Measurements from ENCODE around the gene RIT2. TPM values are rescaled to one million over a fixed set of nuclear protein-coding genes. Genes with fewer than 3 reads are reported as not detected.
"Not testable (repeated sequence)": the region's sequence is repeated elsewhere in the genome, so short reads cannot be mapped to it uniquely, and the experiment has no call there.

RIT2 gene
- total RNA-seq, 1 donor from 2014 or later: not detected

GRCh38 chr18:42798606-42799170 lies 316.8 kb downstream of the RIT2 start:
- intact Hi-C loops (cut with micrococcal nuclease): no loop called here
- DNase-seq (no peak), ATAC-seq (no peak)

GRCh38 chr18:42795213-42795789 lies 320.2 kb downstream of the RIT2 start:
- ATAC-seq; intact Hi-C loops (cut with micrococcal nuclease); DNase-seq: not testable (repeated sequence)

DNA sequence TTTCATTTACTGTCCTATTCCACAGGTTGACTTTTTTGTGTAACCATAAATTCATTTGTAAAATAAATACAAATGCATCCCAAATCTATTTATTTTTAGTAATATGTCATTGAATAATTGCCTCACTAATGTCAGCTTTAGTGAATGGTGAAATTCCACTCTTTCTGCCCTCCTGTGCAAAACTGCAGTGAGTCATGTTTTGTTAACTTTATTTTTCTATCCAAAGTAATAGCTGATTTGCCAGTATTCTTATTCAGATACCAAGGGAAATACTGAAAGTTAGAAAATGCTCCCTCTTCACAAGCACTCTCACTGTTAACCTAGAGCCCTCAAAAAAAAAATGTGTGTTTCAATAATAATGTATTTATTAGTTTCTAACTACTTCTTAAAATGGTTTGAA lies 322.8 kb downstream of the RIT2 start:
- no peak for DNase-seq
- intact Hi-C loops (cut with micrococcal nuclease): no loop called here

GRCh38 chr18:42784632-42785031 lies 330.9 kb downstream of the RIT2 start:
- DNase-seq: no peak
- intact Hi-C loops (cut with micrococcal nuclease): no loop called here

More for the DNA sequence above, 322.8 kb downstream of the RIT2 start:
- ATAC-seq: no peak

GRCh38 chr18:42782929-42783328 lies 332.6 kb downstream of the RIT2 start:
- intact Hi-C loops (cut with micrococcal nuclease): no loop called here
- no peak for DNase-seq
- no peak for ATAC-seq

More at GRCh38 chr18:42784632-42785031, 330.9 kb downstream of the RIT2 start:
- no peak for ATAC-seq

DNA sequence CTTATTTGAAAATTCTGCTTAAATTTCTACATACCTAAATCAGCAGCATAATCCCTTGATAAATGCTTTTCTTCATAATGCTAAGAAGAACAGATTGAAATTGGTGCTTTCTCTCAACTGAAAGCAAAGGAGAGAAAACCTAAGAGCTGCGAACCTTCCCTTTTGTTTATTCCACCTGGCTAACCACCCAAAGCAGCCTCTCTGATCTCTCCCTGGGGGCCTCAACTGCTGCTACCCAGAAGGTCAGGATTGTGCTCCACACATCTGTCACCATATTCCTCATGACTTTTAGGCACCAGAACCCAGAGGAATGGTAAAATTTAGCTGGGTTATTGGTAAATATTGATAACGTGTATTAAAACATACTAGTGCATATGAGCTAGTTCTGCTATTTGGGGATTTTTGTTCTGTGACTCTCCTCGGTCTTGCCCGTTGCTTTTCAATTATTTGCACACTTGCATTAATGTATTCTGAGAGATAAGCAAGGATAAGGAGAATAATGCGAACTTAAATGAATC lies 334.1 kb downstream of the RIT2 start:
- DNase-seq (no peak), ATAC-seq (no peak)
- intact Hi-C loops (cut with micrococcal nuclease): no loop called here

DNA sequence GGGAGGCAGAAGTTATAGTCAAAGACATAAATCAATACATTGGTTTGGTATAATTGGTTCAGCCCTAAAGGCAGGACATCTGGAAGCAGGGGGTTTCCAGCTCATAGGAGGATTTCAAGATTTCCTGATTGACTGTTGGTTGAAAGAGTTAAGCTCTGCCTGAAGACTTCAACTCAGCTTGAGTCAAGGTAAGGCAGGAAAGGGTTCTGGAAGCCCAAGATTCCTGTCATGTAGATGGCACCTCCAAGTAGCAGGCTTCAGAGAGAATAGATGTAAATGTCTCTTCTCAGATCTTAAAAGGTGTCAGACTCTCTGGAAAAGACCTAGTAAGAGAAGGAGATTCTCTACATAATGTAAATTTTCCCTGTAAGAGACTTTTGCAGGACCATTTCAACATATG lies 335.3 kb downstream of the RIT2 start:
- no peak for ATAC-seq
- intact Hi-C loops (cut with micrococcal nuclease): no loop called here
- no peak for DNase-seq

GRCh38 chr18:42778445-42779042 lies 336.9 kb downstream of the RIT2 start:
- no peak for ATAC-seq
- no peak for DNase-seq
- intact Hi-C loops (cut with micrococcal nuclease): no loop called here

DNA sequence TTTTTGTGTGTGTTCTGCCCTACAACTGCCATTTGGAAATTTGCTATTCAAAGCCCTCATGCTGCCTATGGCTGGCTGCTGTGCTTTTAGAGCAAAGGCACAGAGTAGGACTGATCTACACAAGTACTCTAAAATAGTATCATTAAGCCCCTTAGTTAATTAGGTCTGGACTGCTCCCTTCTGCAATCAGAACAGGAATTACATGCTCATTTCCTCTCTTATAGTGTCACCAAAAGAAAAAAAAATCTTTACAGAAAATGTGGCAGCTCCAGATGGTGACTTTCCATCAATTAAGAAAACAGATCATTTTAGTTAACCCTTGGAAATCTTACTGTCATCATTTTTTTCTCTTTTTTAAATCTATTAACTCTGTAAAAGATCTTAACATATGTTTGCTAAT lies 337.5 kb downstream of the RIT2 start:
- ATAC-seq (no peak), DNase-seq (no peak)
- intact Hi-C loops (cut with micrococcal nuclease): no loop called here

DNA sequence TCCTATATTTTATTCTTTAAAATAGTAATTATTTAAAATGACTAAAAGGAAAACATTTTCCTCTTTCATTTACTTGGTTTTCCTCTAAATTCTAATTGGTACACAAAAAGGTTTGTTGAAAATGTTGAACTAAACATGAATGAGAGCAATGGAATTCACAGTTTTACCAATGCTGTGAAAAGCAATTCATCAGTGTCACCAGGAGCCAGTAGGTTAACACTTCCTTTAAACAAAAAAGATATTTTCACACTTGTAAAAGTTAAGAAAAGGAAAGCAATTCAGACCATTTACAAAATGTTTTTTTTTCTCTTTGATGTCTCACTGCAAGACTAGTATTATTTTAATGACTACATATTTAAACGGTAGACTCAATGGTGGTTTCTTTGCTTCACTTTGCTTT lies 341.6 kb downstream of the RIT2 start:
- DNase-seq (no peak), ATAC-seq (no peak)
- intact Hi-C loops (cut with micrococcal nuclease): no loop called here

- DNase-seq (no peak), ATAC-seq (no peak)
- intact Hi-C loops (cut with micrococcal nuclease): no loop called here
These were observed 343.5 kb downstream of the RIT2 start for GRCh38 chr18:42771936-42772335.

DNA sequence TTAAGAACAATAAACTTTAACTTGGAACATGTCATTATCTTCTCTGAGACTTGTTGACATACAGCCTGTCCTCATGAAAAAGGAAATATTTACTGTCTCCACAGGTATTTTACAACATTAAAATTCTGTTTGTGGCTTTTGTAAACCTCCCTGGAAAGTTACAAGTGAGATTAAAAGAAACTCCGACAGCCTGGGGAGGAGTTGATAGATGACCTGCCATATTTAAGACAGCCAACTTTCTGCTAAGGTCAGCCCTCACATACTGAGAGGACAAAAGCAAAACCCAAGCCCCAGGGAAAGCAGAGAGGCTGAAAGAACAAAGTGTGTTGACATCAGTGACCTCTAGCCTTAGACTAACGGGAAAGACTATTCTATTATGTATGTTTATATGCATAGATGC lies 350.2 kb downstream of the RIT2 start:
- intact Hi-C loops (cut with micrococcal nuclease): no loop called here
- ATAC-seq: no peak
- DNase-seq: no peak

DNA sequence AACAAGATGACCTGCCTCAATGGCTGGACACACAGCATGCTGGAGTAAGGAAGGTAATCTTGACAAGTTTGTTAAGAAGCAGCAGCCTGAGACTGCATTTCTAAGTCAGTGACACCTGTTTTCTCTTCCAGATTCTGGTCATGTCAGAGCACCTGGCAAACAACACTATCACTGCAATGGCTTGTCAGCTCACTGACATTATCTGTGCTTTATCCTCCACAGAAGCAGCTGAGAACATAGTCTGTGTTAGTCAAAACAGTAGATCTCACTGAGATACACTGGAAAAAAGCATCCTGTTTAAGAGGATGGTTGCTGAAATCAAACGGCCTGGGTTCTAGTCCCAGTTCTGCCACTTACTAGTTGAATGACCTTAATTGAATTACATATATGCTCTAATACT lies 355.2 kb downstream of the RIT2 start:
- ATAC-seq (no peak), DNase-seq (no peak)
- intact Hi-C loops (cut with micrococcal nuclease): no loop called here

DNA sequence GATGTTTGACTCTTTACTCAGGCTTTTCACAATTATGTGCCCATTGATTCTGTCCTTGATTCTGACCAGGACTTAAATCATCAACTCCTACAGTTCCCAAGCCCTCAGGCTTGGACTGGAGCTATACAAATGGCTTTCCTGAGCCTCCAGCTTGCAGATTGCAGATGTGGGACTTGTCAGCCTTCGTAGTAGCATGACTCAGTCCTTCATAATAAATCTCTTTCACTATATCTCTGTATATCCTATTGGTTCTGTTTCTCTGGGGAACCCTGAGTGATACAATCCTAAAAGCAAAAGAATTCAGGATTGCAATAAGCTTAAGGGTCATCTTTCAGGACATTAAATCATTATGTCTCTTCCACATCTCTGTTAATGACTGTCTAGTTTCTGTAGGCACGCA lies 356.6 kb downstream of the RIT2 start:
- ATAC-seq: no peak
- intact Hi-C loops (cut with micrococcal nuclease): no loop called here

GRCh38 chr18:42756214-42756613 lies 359.3 kb downstream of the RIT2 start:
- ATAC-seq (no peak), DNase-seq (no peak)
- intact Hi-C loops (cut with micrococcal nuclease): no loop called here

More for the DNA sequence above, 356.6 kb downstream of the RIT2 start:
- no peak for DNase-seq

DNA sequence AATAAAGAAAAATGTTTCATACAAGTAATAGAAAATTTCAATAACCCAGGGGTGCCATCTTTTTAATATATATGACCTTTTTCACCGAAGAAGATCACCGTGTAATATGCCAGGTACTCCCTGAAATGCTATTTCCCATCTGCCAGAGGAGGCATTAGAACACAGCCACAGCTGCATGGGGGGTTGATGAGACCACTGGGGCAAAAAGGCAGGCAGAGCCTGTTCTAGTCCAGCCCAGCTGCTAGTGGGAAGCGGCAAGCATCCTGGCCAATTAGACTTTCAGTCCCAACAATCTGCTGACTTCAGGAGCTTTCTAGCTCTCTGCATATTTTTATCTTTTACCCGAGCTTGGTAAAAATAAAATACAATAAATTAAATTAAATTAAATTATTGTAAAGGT lies 362.6 kb downstream of the RIT2 start:
- intact Hi-C loops (cut with micrococcal nuclease): no loop called here
- ATAC-seq: no peak
- DNase-seq: no peak

- intact Hi-C loops (cut with micrococcal nuclease): no loop called here
- DNase-seq (no peak), ATAC-seq (no peak)
These were observed 368.7 kb downstream of the RIT2 start for GRCh38 chr18:42746794-42747193.

- intact Hi-C loops (cut with micrococcal nuclease): no loop called here
- DNase-seq (no peak), ATAC-seq (no peak)
These were observed 369.6 kb downstream of the RIT2 start for GRCh38 chr18:42745931-42746330.

DNA sequence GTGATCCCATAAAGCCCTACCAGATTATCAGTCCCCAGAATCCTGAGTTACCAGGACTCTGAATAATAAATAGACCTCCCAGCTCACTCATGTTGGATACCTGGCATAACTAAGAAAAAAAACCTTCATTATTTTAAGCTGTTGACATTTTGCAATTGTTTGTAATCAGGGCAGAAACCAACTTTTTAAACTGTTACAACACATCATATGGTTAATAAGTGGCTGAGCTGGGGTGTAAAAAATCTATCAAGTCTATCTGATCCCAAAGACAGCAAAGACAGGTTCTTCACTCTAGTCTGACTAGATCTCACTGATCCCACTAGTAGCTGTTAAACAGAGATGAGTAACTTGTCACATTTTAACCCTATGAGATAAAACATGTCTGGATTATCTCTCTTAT lies 370.3 kb downstream of the RIT2 start:
- DNase-seq: no peak
- no peak for ATAC-seq
- intact Hi-C loops (cut with micrococcal nuclease): no loop called here

DNA sequence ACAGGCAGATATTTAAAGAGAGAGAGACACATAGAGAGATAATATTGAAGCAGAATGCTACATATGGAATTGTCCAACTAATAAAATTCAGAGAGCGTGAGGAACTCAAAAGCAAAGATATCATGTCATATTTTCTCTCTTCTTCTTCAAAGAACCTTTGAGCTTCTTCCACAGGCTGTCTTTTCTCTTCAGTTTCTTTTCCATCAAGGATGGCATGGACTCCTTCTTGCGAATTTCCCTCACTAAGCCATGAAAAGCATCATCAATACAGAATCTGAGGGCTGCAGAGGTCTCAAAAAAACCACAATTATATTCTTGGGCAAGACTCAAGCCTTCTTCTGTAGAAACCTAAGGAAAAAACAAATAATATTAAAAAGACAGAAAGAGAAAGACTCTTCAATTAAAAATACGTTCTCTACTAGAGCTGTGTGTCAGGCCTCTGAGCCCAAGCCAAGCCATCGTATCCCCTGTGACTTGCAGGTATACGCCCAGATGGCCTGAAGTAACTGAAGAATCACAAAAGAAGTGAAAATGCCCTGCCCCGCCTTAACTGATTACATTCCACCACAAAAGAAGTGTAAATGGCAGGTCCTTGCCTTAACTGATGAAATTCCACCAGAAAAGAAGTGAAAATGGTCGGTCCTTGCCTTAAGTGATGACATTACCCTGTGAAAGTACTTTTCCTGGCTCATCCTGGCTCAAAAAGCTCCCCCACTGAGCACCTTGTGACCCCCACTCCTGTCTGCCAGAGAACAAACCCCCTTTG lies 371.9 kb downstream of the RIT2 start:
- intact Hi-C loops (cut with micrococcal nuclease): no loop called here
- ATAC-seq (no peak), DNase-seq (no peak)

Measured in left ventricle myocardium superior (tissue), 1 donor.